GM18511 (cell line): ENCODE measurements around the gene MMD.
"Not testable (repeated sequence)": the region's sequence is repeated elsewhere in the genome, so short reads cannot be mapped to it uniquely, and the experiment has no call there.

ENCODE experiments used
- ATAC-seq: cut with Tn5 transposase; IDR thresholded peaks from one replicate; pipeline ENCODE4 v1.9.1; 2021; ENCODE audit warnings: mild to moderate bottlenecking, moderate library complexity; ENCODE audit not compliant: unreplicated experiment

MMD gene, protein sequence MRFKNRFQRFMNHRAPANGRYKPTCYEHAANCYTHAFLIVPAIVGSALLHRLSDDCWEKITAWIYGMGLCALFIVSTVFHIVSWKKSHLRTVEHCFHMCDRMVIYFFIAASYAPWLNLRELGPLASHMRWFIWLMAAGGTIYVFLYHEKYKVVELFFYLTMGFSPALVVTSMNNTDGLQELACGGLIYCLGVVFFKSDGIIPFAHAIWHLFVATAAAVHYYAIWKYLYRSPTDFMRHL

DNA sequence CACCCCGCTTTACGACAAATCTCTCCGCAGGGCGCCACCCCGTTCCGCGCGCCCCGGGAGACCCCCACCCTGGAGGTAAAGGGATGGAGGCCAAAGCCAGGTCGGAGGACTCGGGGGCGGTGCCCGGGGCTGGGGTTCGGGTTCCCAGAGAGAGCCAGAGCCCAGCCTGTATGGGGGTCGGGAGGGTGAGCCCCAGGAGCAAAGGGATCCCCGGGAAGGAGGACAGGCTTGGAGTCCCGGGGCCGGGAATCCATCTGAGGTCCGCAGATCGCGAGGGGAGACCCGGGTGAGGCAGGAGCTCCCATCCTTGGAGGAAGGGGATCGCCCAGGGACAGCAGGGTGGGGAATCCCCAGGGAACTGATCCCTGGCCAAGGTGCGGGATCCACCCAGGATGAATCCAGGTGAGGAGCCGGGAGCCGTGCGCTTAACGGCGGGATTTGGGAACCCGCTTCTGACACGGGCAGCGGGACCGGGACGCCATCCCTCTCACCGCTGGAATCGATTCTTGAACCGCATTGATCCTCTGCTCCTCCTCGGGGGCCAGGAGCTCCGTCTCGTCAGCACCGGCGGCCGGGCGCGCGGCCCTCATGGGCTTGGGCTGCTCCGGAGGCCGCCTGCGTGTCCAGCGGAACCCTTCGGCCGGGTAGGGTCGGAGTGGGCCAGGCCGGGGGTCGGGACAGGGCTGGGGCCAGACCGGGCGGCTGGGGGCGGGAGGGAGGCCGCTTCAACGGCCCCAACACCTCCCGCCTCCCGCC is at the start of gene MMD:
MMD (minus strand) TSS at position 657 of the 756 bp plus-strand sequence; CDS start at position 517, 140 bp downstream.
- peak; percentile 32 for ATAC-seq

DNA sequence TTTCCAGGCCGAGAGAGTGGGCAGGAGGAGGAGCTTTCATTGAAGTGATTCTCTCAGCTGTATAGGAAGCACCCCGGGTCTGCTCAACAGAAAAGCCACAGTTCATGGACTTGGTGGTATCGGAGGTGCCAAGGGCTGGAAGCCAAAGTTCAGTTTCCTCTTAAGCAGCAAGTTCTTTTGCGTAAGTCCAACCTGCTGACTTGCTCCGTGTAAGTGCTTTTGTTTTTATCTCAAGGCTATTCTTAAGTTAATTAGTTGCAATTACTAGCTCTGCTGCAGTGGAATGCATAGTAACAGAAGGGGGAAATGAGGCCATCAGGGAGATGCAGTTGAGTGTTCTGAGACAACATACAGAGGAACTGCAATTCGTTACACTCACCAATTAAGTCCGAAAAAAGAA is 45.0 kb upstream of the MMD start:
- no peak for ATAC-seq

DNA sequence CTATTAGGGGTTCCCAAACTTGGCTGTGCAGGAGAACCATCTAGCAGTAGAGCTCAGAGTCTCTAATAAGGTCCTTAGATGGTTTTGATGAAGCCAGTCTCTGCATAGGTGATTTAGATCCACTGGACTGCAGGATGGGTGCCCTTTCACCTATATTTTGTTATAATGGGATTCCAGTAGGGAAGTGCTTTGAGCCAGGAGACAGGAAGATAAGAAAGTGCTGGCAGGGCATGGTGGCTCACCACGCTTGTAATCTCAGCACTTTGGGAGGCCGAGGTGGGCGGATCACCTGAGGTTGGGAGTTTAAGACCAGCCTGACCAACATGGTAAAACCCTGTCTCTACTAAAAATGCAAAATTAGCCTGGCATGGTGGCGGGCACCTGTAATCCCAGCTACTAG is 44.1 kb upstream of the MMD start:
- ATAC-seq: not testable (repeated sequence)

DNA sequence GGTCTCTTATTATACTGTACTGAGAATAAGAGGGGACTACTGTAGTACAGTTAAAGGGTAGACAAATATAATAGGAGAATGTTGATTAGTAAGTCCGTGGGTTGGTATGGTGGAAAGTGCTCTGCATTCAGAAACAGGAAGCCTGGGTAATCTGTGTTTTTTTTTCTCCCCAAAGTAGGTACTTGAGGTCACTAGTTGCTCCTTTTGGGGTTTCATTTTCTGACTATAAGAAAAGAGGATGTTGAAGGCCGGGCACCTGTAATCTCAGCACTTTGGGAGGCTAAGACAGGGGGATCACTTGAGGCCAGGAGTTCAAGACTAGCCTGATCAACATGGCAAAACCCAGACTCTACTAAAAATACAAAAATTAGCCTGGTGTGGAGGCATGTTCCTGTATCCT is 42.0 kb upstream of the MMD start:
- peak; percentile 76 for ATAC-seq

DNA sequence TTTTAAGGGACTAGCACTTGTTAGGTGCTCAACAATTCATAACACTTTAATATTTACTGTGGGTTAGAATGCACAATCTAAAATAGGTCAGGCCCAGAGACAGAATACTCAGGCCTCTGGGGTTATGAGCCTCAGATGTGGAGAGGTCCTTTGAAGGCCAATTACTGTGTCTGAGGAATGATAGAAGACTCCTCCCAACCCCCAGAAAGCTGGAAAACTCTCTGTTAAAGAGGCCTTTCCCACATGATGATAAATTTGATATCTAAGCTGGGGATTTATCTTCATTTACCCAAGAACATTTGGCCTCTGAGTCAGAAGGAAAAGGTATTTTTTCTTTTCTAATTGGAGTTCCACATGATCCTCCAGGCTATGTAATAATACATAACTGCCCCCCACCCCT is 41.1 kb upstream of the MMD start:
- no peak for ATAC-seq

DNA sequence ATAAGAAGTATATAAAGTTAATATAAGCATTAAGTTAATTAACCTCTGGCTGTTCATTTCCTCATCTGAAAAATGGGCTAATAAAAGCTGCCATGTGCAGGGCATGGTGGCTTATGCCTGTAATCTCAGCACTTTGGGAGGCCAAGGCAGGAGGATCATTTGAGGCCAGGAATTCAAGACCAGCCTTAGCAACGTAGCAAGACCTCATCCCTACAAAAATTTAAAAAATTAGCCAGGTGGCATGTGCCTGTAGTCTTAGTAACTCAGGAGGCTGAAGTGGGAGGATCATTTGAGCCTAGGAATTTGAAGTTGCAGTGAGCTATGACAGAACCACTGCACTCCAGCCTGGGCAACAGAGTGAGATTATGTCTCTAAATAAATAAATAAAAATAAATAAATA is 40.6 kb upstream of the MMD start:
- no peak for ATAC-seq

DNA sequence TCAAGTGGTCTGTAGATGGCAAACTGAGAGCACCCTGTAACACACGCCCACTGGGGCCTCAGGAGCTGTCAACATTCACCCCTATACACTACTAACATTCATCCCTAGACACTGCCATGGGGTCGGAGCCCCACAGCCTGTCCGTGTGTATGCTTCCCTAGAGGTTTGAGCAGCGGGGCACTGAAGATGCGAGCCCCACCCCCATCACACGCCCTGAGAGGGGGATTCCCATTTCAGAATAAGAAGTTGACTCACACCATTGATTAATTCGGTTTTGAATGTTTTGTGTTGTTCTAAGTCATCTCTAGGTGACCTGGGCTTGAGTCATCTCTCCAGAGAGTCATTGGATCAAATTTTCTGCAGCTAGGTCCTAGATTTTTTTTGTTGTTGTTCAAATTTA is 37.3 kb upstream of the MMD start:
- ATAC-seq: peak; percentile 65

DNA sequence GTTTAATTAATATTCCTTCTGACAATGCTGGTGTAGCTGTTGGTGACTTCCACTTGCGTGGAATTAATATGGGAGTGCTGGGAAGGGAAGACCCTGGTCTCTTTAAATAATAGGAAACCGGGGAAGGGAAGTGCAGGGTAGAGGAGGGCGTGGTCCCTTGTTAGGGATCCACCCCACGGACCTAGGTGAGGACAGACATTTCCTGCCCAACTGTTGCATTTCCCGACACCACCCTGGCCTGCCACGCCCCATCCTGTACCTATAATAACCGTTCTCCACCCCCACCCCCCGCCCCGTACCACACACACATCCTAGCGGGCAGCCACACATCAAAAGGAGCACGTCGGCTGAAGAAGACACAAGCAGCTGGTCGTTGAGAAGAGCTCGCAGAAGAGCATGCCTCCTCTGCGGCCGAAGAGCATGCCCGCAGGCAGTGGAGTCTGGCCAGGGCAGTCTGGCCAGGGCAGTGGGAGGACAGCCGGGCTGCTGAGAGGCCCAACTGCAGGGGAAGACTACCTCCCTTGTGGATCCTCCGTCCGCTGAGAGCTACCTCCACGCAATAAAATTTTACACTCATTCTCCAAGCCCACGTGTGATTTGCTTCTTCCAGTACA is 36.8 kb upstream of the MMD start:
- ATAC-seq: no peak

DNA sequence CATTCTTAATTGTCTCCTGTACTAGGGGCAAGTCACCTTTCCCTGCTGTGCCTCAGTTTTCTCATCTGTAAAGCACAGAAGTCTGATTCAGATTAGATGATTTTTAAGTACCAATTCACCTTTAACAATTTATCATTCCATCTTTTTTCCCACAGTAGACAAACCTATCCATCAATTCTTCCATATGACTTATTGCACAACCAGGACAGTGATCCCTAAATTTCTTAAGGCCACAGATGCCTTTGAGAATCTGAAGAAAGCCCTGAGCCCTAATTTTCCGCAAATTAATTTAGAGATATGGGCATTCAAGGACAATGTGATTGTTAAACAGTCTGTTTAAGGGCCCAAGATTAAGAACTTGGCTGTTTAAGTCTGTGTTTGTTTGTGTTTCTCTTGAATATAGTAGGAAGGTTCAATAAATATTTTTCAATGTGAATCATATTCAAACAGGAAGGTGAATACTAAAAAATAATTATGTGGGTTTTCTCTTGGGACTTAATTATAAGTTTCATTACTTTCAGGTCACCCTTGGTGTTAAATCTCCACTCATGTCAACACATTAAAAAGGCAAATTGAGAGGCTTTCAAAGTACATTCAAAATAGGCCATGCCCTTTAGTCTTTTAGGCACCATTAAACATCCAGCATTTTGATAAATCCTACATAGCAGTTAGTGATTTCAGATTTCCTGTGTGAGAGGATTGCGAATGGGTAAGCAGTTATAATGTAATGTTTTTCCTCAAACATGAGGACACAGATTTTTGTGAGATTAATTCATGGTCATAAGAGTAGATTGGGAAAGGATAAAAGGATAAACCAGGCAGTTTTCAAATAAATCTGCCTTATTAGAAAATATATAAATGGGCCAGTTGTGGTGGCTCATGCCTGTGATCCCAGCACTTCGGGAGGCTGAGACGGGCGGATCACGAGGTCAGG is 34.9 kb upstream of the MMD start:
- no peak for ATAC-seq

DNA sequence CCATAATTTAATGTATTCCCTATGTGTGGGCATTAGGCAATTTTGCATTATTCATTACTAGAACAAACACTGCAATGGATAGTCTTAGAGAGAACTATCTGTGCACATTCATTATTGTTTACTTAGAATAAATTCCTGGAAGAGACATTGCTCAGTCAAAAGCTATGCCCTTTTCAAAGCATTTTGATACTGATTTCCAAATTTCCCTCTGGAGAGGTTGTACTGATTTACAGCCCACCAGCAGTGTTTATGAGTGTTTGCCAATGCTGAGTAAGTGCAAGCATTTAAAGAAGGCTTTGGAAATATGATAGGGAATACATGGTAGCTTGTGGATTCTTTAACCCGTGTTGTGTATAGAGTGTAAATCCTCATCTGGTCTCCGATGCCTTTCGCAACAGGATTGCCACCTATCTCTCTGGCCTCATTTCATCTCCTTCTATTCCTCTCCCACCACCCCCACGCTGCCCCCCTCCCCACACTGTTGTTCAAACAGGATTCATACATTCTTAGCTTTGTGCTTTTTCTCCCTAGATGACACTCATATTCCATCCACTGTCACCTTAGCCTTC is 33.4 kb upstream of the MMD start:
- ATAC-seq: no peak

DNA sequence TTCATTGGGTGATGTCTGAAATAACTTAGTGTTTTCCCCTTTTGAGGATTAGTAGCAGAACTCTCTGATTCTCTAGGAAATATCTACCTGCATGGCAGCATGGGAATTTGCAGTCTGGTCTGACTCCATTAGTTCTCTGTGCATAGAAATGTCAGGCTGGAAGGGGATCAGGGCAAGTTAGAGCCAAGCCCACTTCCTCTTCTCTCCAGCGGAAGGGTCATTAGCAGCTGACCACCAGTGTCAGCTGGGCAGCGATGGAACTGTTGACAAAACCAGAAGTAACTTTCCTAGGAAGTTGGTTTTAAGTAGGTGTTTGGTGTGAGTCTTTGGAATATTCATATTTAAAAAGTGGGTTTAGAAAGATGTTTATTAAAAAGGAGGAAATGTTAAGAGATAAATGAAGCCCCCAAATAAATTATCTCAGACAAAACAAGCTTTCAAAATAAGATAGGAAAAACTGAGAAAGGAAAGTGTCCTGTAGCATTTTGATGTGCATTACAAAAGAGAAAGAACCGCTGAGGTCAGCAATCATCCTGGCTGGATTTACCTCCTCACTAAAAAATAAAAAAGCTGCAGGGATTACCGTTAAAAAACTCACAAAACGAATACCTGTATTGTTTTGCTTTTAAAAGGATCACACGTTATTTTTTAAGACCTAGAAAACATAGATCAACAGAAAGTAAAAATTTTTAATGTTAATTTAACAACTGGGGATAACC is 32.4 kb upstream of the MMD start:
- ATAC-seq: no peak

DNA sequence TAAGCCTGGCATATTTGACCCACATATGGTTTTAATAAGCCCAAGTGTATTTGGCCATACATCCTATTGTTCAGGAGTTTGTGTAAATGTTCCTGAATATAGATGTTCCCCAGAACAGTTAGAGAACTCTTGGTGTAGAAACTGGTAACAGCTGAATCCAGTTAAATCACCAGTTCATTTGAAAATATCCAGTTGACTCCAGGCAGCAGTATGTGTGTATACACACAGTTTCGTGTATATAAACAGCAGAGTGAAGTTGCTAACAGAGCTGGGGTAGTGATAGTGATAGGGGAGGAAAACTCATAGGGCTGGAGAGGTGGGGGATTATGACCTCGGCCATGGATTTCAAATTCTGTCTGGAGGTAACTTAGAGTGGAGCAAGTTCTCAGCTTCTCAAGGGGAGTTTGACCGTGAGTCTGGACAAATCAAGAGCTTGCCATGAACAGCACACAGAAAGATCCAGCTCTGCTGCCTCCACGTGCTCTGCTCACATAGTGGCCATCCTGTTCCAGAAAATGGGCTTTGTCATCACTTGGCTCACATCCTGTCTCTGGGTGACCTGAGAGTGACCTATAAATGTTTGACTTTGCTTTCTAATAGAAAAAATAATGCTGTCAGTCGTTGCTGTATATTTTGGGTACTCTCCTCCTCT is 30.6 kb upstream of the MMD start:
- ATAC-seq: peak; percentile 80

DNA sequence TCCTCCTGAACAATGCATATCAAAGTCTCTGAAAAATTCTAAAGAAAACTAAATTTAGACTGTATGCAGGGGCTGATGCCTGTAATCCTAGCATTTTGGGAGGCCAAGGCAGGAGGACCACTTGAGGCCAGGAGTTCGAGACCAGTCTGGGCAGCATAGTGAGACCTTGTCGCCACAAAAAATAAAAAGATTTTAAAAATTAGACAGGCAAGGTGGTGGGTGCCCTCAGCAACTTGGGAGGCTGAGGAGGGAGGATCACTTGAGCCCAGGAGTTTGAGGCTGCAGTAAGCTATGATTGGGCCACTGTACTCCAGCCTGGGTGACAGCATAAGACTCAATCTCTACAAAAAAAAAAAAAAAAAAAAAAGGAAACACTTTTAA is 30.1 kb upstream of the MMD start:
- no peak for ATAC-seq

DNA sequence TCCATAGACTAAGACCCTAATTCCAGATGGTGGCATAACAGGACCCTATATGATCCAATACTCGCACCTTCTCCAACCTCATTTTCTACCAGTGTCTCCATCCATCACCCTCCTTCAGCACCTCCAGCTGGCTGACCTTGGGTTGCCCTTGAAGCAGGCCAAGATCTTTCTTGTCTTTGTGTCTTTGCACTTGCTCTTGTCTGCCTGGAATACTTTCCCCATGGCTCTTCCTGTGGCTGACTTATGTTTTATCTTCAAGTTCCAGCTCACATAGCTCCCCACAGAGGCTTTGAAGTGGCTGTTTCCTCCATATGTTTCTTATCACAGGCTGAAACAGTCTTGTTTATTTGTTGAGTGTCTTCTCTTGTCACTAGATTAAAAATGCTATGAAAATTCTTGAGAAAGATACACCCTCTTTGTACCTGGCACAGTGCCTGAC is 29.6 kb upstream of the MMD start:
- no peak for ATAC-seq

DNA sequence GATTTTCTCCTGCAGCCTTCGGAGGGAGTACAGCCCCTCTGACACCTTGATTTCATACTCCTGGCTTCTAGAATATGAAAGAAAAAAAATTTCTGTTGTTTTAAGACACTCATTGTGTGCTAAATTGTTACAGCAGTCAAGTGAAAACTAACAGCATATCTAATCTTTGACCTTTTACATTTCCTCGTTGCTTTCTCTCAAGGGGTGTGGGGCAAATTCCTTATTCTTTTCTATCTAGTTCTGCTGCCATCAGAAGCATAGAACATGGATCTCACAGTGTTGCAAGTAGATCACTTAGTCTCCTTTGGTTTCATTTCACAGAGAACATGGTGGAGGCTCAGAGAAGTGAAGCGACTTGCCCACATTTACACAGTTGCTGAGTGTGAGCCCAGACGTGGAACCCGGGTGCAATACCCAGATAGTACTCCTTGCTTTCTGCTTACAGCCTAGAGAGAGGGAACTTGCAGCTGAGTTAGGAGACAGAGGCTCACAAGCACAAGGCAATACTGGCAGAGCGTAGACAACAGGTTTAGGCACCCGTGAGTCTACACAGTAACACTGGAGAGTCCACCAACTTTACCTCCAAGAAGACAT is 28.7 kb upstream of the MMD start:
- ATAC-seq: no peak

DNA sequence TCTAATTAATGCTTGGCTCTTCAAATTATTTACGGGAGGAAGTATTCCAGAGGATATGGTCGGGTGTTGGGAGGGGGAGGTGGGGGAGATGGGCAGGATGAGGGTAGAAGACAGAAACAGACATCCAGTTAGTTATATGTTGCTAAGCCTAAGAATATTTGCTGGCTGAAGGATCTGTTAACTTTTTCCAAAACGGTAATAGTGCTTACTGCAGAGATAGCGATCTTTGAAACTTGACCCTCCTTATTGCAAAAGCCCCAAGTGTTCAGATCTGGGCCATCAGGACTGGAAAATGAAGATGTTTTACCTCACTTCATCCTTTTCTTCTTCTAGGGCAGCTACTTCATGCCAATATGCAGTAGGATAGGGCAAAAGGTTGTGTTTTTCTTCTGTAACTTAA is 27.0 kb upstream of the MMD start:
- ATAC-seq: no peak

DNA sequence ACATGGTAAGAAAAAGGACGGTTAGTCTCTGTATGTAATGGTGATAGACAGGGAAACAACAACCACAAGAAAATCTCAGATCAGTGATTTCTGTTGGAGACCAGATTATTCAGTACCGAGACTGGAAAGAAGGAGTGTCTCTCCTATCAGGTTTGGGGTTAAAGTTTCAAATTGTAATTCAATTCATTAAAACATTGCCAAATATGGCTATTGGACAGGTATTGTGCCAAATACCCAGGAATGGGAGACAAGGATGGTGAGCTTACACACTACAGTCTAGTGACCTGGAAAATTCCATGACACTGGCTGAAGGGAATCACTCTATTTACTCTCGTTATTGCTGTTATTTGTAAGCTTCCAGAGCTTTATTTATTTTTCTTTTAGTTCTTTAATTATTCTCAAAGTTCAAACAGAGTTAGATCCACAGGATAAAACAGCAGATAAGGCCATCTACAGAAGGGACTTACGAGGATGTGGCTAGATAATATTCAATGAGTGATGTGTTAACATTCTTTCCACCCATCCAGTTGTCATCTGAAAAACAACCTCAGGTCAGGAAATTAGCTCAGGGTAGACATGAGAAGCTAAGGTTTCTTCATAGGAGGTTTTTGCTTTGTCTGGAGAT is 25.1 kb upstream of the MMD start:
- no peak for ATAC-seq

DNA sequence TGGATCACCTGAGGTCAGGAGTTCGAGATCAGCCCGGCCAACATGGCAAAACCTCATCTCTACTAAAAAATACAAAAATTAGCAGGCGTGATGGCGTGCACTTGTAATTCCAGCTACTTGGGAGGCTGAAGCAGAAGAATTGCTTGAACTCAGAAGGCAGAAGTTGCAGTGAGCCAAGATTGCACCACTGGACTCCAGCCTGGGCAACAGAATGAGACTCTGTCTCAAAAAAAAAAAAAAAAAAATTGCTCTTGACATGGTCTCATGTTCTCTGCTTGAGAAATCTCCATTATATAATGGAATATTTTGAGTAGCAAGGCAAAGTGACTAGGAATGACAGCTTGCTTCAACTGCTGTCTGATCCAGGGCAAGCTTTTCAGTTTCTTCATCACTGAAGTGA is 24.4 kb upstream of the MMD start:
- not testable (repeated sequence) for ATAC-seq
